BE2C (cell line): Measurements from ENCODE around the gene CLNK.

ENCODE experiments used
- DNase-seq: peaks from one replicate; pipeline ENCODE4 v3.0.0-alpha.2; 2020
- H3K27me3 ChIP-seq: fragments of 250-450 bp; sonication (Bioruptor Pico); 2 replicates; pipeline ENCODE4 v1.5.1; 2020; ENCODE audit warnings: mild to moderate bottlenecking
- H3K36me3 ChIP-seq: fragments of 250-450 bp; sonication (Bioruptor Pico); 2 replicates; pipeline ENCODE4 v1.5.1; 2020; ENCODE audit warnings: mild to moderate bottlenecking
- H3K4me1 ChIP-seq: fragments of 250-450 bp; sonication (Bioruptor Pico); 2 replicates; pipeline ENCODE4 v1.5.1; 2020
- H3K4me3 ChIP-seq: 2 replicates; pipeline ENCODE4 v1.5.1; 2011; ENCODE audit warnings: low read depth, low read length
- H3K9me3 ChIP-seq: fragments of 250-450 bp; sonication (Bioruptor Pico); 2 replicates; pipeline ENCODE4 v1.5.1; 2020
- TF ChIP-seq, protein P1 (sequence below): IDR thresholded peaks from 2 replicates; pipeline ENCODE4 v1.5.1; 2012; ENCODE audit warnings: mild to moderate bottlenecking, low read depth, low read length

The CLNK gene

DNA sequence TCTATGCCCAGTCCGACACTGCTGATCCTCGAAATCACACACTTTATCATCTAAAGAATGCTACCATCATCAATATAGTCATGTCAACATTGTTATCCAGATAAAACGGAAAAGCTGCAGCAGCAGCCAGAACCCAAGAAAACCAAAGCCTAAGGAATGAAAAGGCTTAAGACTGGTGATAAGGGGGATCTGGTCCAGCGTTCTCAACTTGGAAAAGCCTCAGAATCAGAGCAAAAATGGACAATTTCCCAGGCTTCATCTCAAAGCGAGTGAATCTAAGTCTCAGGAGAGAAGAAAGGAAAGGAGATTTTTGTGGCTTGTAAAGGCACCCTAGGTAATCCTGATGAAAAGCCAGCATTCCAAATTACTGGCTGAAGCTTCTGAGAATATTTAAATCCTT, 235.6 kb downstream of the CLNK start:
- Histone ChIP-seq H3K9me3 (no peaks in the 10 kb centered on the region), H3K4me1 (no peaks in the 10 kb centered on the region), H3K36me3 (no peaks in the 10 kb centered on the region), H3K4me3 (no peak overlapping the region), H3K27me3 (no peaks in the 10 kb centered on the region)
- TF ChIP-seq, protein P1, sequence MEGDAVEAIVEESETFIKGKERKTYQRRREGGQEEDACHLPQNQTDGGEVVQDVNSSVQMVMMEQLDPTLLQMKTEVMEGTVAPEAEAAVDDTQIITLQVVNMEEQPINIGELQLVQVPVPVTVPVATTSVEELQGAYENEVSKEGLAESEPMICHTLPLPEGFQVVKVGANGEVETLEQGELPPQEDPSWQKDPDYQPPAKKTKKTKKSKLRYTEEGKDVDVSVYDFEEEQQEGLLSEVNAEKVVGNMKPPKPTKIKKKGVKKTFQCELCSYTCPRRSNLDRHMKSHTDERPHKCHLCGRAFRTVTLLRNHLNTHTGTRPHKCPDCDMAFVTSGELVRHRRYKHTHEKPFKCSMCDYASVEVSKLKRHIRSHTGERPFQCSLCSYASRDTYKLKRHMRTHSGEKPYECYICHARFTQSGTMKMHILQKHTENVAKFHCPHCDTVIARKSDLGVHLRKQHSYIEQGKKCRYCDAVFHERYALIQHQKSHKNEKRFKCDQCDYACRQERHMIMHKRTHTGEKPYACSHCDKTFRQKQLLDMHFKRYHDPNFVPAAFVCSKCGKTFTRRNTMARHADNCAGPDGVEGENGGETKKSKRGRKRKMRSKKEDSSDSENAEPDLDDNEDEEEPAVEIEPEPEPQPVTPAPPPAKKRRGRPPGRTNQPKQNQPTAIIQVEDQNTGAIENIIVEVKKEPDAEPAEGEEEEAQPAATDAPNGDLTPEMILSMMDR: no peak
- no peak for DNase-seq

DNA sequence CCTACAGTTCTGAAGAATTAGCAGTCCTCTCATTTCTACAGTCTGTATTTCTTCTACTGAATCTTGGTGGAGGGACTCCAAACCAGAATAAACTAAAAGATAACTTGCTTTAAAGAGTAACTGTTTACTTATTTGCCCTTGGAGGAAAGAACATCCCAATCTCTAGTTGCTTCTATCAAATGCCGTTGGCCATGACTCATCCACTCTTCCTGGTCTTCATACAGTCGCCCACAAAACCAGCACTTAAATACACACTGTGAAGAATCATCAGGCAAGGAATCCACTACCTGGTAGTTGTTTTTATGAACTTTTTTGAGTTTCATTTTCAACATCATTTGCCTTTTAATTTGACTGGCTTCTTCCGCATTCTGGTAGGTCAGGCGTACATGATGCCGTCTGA, 241.6 kb downstream of the CLNK start:
- H3K4me1 ChIP-seq: no peaks in the 10 kb centered on the region
- TF ChIP-seq, protein P1: no peak
- no peak overlapping the region for H3K4me3 ChIP-seq
- DNase-seq: no peak
- no peaks in the 10 kb centered on the region for H3K36me3 ChIP-seq
- H3K27me3 ChIP-seq: no peaks in the 10 kb centered on the region
- H3K9me3 ChIP-seq: no peaks in the 10 kb centered on the region

DNA sequence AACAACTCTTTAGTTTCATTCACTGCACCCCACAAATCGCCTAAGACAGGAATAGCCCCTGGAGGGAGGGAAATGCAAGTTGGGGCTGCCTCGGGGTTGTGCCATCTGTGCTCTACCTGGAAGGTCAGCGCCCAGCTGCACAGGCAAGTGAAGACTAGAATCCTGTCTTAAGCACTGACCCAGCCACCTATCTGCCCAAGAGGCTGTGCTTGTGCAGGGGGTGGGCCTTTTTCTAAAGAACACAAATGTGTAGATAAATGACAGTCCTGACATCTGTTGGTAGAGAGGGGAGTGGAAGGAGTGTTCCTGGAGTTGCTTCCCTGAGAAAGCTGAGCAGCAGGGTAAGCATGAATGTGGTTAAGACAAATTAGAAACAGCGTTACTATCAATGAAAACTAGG, 243.1 kb downstream of the CLNK start:
- TF ChIP-seq, protein P1: no peak
- Histone ChIP-seq H3K36me3 (no peaks in the 10 kb centered on the region), H3K4me3 (no peak overlapping the region), H3K9me3 (no peaks in the 10 kb centered on the region), H3K4me1 (no peaks in the 10 kb centered on the region), H3K27me3 (no peaks in the 10 kb centered on the region)
- no peak for DNase-seq

DNA sequence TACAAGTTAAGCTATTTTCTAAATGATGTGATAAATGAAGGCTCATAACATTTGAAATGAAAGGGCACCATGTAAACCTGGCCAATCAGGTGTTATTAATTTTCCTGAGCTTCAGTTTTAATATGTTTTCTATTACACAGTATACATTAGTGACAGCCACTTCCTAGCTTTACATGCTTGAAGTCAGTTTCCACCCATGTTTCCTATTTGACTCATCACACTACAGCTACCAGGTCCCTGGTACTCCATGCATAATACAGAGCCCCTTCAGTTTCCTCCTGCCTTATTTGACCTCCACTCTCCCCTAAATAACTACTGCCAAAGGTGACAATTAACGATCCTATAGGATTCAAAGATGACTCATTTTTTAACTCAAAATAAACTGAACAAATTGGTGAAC, 245.6 kb downstream of the CLNK start:
- Histone ChIP-seq H3K36me3 (no peaks in the 10 kb centered on the region), H3K4me1 (no peaks in the 10 kb centered on the region), H3K27me3 (no peaks in the 10 kb centered on the region), H3K4me3 (no peak overlapping the region), H3K9me3 (no peaks in the 10 kb centered on the region)
- TF ChIP-seq, protein P1: no peak
- no peak for DNase-seq

DNA sequence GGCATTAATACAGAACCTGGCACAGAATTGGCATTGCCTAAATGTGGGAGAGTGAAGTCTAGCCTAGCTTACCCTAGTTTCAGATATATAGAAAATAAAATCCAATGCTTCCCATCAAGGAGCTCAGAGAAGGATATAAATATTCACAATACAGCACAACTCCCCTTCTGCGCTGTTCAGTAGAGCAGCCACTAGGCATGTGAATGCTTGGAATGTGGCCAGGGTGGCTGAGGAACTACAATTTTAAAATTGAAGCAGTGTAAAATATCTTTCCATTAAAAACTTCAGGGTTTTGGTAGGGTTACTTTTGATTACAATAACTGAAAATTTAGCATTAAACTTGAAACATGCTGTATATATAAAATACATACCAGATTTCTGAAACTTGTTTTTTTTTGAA, 246.8 kb downstream of the CLNK start:
- DNase-seq: no peak
- TF ChIP-seq, protein P1: no peak
- Histone ChIP-seq H3K4me3 (no peak overlapping the region), H3K9me3 (no peaks in the 10 kb centered on the region), H3K36me3 (no peaks in the 10 kb centered on the region), H3K4me1 (no peaks in the 10 kb centered on the region), H3K27me3 (no peaks in the 10 kb centered on the region)
